ENCODE measurements around the gene RBFOX2.

- TF ChIP-seq CTCF (conservative IDR thresholded peaks at IDR 0.05 in 1 of 2, IDR thresholded peaks at IDR 0.05 in 1 of 2; ENCODE audit: extremely low read depth in 1 of 2, insufficient read depth in 1 of 2, low read depth in 1 of 2, low read length in 2 of 2) (no peak), EZH2 (IDR thresholded peaks at IDR 0.05; ENCODE audit: borderline replicate concordance, low read length) (no peak)
These were observed 16.3 kb downstream of the RBFOX2 start for GRCh38 chr22:36012332-36012731.
